Measurements from ENCODE around the gene TMEM19. TPM values are rescaled to one million over a fixed set of nuclear protein-coding genes. Genes with fewer than 3 reads are reported as not detected.
"Not testable (repeated sequence)": the region's sequence is repeated elsewhere in the genome, so short reads cannot be mapped to it uniquely, and the experiment has no call there.

Gene TMEM19
- total RNA-seq, 1 donor: 31.1 TPM

DNA sequence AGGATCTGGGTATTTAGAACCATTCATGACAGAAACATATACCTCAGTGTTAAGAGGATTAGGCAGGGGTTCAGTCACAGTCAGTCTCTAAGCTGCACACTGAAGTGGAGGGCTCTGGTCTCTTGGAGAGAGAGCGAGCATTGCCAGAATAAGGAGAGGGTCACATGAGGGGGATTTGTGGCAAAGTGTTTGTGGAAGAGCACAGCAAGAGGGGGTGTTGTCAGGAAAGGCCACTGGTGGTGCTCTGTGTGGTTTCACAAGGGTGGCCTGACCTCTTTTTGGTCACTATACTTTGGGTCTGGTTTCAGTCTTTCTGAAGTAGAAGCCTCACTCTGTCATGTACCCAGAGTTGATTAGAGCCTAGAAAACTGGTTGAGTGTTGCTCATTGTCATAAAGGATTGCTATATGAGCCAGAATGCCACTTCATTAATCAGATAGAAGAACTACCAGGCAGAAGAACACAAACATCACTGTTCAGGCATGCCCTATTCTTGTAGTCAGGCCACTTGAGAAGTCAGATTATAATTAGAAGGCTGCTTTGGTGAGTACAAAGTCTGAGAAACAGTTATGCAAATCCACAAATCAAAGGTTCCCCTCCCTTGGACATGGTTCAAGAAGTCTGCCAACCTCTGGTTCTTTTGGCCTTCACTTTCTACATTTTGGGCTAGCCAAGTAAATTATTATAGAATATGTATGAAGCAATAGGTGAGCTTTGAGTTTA, 8.4 kb downstream of the TMEM19 start:
- no peaks in the 10 kb centered on the region for H3K9me3 ChIP-seq (ENCODE audit: low read depth, low read length)
- TF ChIP-seq, protein P1, sequence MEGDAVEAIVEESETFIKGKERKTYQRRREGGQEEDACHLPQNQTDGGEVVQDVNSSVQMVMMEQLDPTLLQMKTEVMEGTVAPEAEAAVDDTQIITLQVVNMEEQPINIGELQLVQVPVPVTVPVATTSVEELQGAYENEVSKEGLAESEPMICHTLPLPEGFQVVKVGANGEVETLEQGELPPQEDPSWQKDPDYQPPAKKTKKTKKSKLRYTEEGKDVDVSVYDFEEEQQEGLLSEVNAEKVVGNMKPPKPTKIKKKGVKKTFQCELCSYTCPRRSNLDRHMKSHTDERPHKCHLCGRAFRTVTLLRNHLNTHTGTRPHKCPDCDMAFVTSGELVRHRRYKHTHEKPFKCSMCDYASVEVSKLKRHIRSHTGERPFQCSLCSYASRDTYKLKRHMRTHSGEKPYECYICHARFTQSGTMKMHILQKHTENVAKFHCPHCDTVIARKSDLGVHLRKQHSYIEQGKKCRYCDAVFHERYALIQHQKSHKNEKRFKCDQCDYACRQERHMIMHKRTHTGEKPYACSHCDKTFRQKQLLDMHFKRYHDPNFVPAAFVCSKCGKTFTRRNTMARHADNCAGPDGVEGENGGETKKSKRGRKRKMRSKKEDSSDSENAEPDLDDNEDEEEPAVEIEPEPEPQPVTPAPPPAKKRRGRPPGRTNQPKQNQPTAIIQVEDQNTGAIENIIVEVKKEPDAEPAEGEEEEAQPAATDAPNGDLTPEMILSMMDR (IDR thresholded peaks at IDR 0.05; ENCODE audit: extremely low read depth, low read depth, low read length): no peak
- no peaks in the 10 kb centered on the region for H3K79me2 ChIP-seq (ENCODE audit: insufficient read depth, low read length)
- no peak overlapping the region for H3K4me3 ChIP-seq (ENCODE audit: insufficient read depth, low read length)
- H3K4me1 ChIP-seq (ENCODE audit: insufficient read depth, low read length): no peaks in the 10 kb centered on the region
- H3K27ac ChIP-seq (ENCODE audit: low read depth, low read length): no peak overlapping the region
- H3K36me3 ChIP-seq (ENCODE audit: insufficient read depth, low read length): peaks cover 6% of the 10 kb centered on the region
- no peaks in the 10 kb centered on the region for H3K27me3 ChIP-seq (ENCODE audit: insufficient read depth, low read length)
- no peak overlapping the region for H2AFZ ChIP-seq (ENCODE audit: low read length)
- DNase-seq (ENCODE audit: insufficient read length, low spot score, missing footprints): no peak
- H4K20me1 ChIP-seq (ENCODE audit: insufficient read depth, low read length): no peaks in the 10 kb centered on the region
- no peak overlapping the region for H3K4me2 ChIP-seq (ENCODE audit: insufficient read depth, low read length)

DNA sequence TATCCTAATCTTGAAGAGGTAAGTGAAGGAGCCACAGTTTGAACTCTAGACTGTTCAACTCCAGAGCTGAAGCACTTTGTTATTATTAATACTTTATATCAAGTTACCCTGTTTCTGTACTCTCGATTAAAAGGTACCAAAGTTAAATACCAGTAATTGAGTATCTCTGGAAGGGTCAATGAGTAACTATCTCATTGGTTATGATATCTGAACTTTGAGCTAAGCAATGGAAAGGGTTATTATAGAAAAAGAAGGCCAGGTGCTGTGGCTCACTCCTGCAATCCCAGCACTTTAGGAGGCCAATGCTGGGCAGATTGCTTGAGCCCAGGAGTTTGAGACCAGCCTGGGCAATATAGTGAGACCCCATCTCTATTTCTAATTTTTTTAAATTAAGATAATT, 9.9 kb downstream of the TMEM19 start:
- Histone ChIP-seq H4K20me1 (ENCODE audit: insufficient read depth, low read length) (no peaks in the 10 kb centered on the region), H3K4me2 (ENCODE audit: insufficient read depth, low read length) (no peak overlapping the region), H3K4me3 (ENCODE audit: insufficient read depth, low read length) (no peak overlapping the region), H2AFZ (ENCODE audit: low read length) (no peak overlapping the region), H3K79me2 (ENCODE audit: insufficient read depth, low read length) (no peaks in the 10 kb centered on the region), H3K36me3 (ENCODE audit: insufficient read depth, low read length) (peaks cover 6% of the 10 kb centered on the region), H3K9me3 (ENCODE audit: low read depth, low read length) (no peaks in the 10 kb centered on the region), H3K27ac (ENCODE audit: low read depth, low read length) (no peak overlapping the region), H3K27me3 (ENCODE audit: insufficient read depth, low read length) (no peaks in the 10 kb centered on the region), H3K4me1 (ENCODE audit: insufficient read depth, low read length) (no peaks in the 10 kb centered on the region)
- no peak for DNase-seq (ENCODE audit: insufficient read length, low spot score, missing footprints)
- TF ChIP-seq, protein P1 (IDR thresholded peaks at IDR 0.05; ENCODE audit: extremely low read depth, low read depth, low read length): no peak

DNA sequence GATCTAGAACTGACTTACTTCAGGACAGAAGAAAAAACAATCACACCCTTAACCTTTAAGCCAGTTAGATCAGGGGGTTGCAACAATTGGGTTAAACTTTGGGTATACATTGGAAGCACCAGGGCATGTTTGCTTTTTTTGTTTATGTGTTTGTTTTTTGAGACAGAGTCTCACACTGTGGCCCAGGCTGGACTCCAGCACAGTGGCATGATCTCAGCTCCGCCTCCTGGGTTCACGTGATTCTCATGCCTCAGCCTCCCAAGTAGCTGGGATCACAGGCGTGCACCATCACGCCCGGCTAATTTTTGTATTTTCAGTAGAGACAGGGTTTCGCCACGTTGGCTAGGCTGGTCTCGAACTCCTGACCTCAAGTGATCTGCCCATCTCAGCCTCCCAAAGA, 16.3 kb downstream of the TMEM19 start:
- H3K4me1 ChIP-seq (ENCODE audit: insufficient read depth, low read length); H3K4me3 ChIP-seq (ENCODE audit: insufficient read depth, low read length); H4K20me1 ChIP-seq (ENCODE audit: insufficient read depth, low read length); H3K9me3 ChIP-seq (ENCODE audit: low read depth, low read length); H3K27ac ChIP-seq (ENCODE audit: low read depth, low read length); H3K79me2 ChIP-seq (ENCODE audit: insufficient read depth, low read length); H3K36me3 ChIP-seq (ENCODE audit: insufficient read depth, low read length); H2AFZ ChIP-seq (ENCODE audit: low read length); H3K4me2 ChIP-seq (ENCODE audit: insufficient read depth, low read length); H3K27me3 ChIP-seq (ENCODE audit: insufficient read depth, low read length); DNase-seq (ENCODE audit: insufficient read length, low spot score, missing footprints): not testable (repeated sequence)

DNA sequence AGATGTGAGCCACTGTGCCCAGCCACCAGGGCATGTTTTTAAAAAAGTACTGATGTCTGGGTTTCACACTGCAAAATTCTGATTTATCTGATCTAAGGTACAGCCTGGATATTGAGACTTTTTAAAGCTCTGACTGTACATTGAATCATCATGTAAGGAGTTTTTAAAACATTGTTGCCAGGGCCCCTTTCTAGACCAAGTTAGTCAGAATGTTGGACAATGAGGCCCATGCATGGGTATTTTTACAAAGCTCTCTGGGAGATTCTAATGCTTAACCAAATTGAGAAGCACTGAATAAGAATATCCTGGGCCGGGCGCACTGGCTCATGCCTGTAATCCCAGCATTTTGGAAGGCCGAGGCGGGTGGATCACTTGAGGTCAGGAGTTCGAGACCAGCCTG, 16.7 kb downstream of the TMEM19 start:
- H3K4me3 ChIP-seq (ENCODE audit: insufficient read depth, low read length): no peak overlapping the region
- H3K27me3 ChIP-seq (ENCODE audit: insufficient read depth, low read length): no peaks in the 10 kb centered on the region
- no peaks in the 10 kb centered on the region for H3K9me3 ChIP-seq (ENCODE audit: low read depth, low read length)
- H3K4me1 ChIP-seq (ENCODE audit: insufficient read depth, low read length): no peaks in the 10 kb centered on the region
- H4K20me1 ChIP-seq (ENCODE audit: insufficient read depth, low read length): no peaks in the 10 kb centered on the region
- H3K4me2 ChIP-seq (ENCODE audit: insufficient read depth, low read length): no peak overlapping the region
- no peaks in the 10 kb centered on the region for H3K36me3 ChIP-seq (ENCODE audit: insufficient read depth, low read length)
- H3K27ac ChIP-seq (ENCODE audit: low read depth, low read length): no peak overlapping the region
- DNase-seq (ENCODE audit: insufficient read length, low spot score, missing footprints): peak; percentile 60
- TF ChIP-seq, protein P1 (IDR thresholded peaks at IDR 0.05; ENCODE audit: extremely low read depth, low read depth, low read length): no peak
- H2AFZ ChIP-seq (ENCODE audit: low read length): no peak overlapping the region
- no peaks in the 10 kb centered on the region for H3K79me2 ChIP-seq (ENCODE audit: insufficient read depth, low read length)

Data from osteoblast (primary cell).